HepG2 (cell line): ENCODE results near the gene UNC5CL. TPM values are rescaled to one million over a fixed set of nuclear protein-coding genes. Genes with fewer than 3 reads are reported as not detected.
A peak's percentile ranks its signal among the peaks of the same experiment; 100 is the strongest.

Experiments used
- BRCA1 ChIP-seq: sonication (generic); formaldehyde crosslinking; IDR thresholded peaks from 2 replicates; pipeline ENCODE4 v1.4.0; 2020; ENCODE audit warnings: missing genetic modification reagents
- CENPBD1 ChIP-seq: sonication (generic); formaldehyde crosslinking; IDR thresholded peaks from 2 replicates; pipeline ENCODE4 v1.8.0; 2022; ENCODE audit warnings: missing genetic modification reagents, low read depth, mild to moderate bottlenecking, borderline replicate concordance
- E2F1 ChIP-seq: sonication (generic); formaldehyde crosslinking; IDR thresholded peaks from 2 replicates; pipeline ENCODE4 v1.5.0; 2020; ENCODE audit warnings: missing genetic modification reagents
- ELK4 ChIP-seq: sonication (generic); formaldehyde crosslinking; IDR thresholded peaks from 2 replicates; pipeline ENCODE4 v1.9.0; 2021; ENCODE audit warnings: missing genetic modification reagents, borderline replicate concordance
- HES4 ChIP-seq: sonication (generic); formaldehyde crosslinking; IDR thresholded peaks from 2 replicates; pipeline ENCODE4 v1.9.0; 2021; ENCODE audit warnings: mild to moderate bottlenecking, missing genetic modification reagents, borderline replicate concordance
- IRF9 ChIP-seq: sonication (generic); formaldehyde crosslinking; IDR thresholded peaks from 2 replicates; pipeline ENCODE4 v1.8.0; 2022; ENCODE audit warnings: missing genetic modification reagents, mild to moderate bottlenecking, borderline replicate concordance
- NFE2 ChIP-seq: sonication (generic); formaldehyde crosslinking; IDR thresholded peaks from 2 replicates; pipeline ENCODE4 v1.4.0; 2020; ENCODE audit warnings: missing genetic modification reagents
- PBX3 ChIP-seq: sonication (generic); formaldehyde crosslinking; IDR thresholded peaks from 2 replicates; pipeline ENCODE4 v1.8.1; 2023; ENCODE audit warnings: missing genetic modification reagents, inconsistent platforms, borderline replicate concordance
- ZBTB10 ChIP-seq: sonication (generic); formaldehyde crosslinking; IDR thresholded peaks from 2 replicates; pipeline ENCODE4 v1.4.0; 2020; ENCODE audit warnings: missing genetic modification reagents, borderline replicate concordance
- ZNF17 ChIP-seq: sonication (generic); formaldehyde crosslinking; IDR thresholded peaks from 2 replicates; pipeline ENCODE4 v1.5.0; 2020; ENCODE audit warnings: mild to moderate bottlenecking, missing genetic modification reagents
- ZNF513 ChIP-seq: sonication (generic); formaldehyde crosslinking; conservative IDR thresholded peaks from 2 replicates; pipeline ENCODE4 v1.5.0; 2020; ENCODE audit warnings: missing genetic modification reagents
- ZNF713 ChIP-seq: sonication (generic); formaldehyde crosslinking; IDR thresholded peaks from 2 replicates; pipeline ENCODE4 v1.4.0; 2020; ENCODE audit warnings: mild to moderate bottlenecking, missing genetic modification reagents
- ZNF879 ChIP-seq: sonication (generic); formaldehyde crosslinking; IDR thresholded peaks from 2 replicates; pipeline ENCODE4 v1.8.1; 2023; ENCODE audit warnings: missing genetic modification reagents
- polyA plus RNA-seq, 8 experiments: library from polyadenylated mRNA; depleted of rRNA in 3 of 8; stranded (reverse) in 7 of 8; unstranded in 1 of 8; fragments of >200 nt; fragmentation: Illumina TruSeq in 4 of 8; extraction: Trizol in 4 of 8; gene quantifications; 2 replicates each; pipeline versions ENCODE4 v1.2.1 to v1.2.3, GENCODE V29; 2011 to 2016; ENCODE audit warnings: low read depth in 4 of 8, missing spikeins in 1 of 8, mixed read lengths in 1 of 8; ENCODE audit not compliant: insufficient read depth in 1 of 8
- total RNA-seq, 5 experiments: library from RNA; depleted of rRNA; stranded (reverse); fragments of >200 nt; fragmentation: Illumina TruSeq; extraction: Trizol; gene quantifications; 2 replicates each; pipeline ENCODE4 v1.2.3, GENCODE V29; 2016; ENCODE audit warnings: low read depth in 1 of 5
- TF ChIP-seq, protein P1 (sequence below): sonication (generic); formaldehyde crosslinking; IDR thresholded peaks from 2 replicates; pipeline ENCODE4 v1.4.0; 2020; ENCODE audit warnings: mild to moderate bottlenecking, missing genetic modification reagents

Gene UNC5CL
- total and polyA plus RNA-seq, 2 of the 13 experiments (the other 11 are each of a cell fraction or from before 2014, with no cell fraction given): 2.4 to 2.5 TPM

- no peak for TF ChIP-seq HES4 (CRISPR knock-in tag)
- no peak for TF ChIP-seq ZNF513
- TF ChIP-seq ELK4: no peak; the same call in 1 of the 2 replicates
- TF ChIP-seq, protein P1, sequence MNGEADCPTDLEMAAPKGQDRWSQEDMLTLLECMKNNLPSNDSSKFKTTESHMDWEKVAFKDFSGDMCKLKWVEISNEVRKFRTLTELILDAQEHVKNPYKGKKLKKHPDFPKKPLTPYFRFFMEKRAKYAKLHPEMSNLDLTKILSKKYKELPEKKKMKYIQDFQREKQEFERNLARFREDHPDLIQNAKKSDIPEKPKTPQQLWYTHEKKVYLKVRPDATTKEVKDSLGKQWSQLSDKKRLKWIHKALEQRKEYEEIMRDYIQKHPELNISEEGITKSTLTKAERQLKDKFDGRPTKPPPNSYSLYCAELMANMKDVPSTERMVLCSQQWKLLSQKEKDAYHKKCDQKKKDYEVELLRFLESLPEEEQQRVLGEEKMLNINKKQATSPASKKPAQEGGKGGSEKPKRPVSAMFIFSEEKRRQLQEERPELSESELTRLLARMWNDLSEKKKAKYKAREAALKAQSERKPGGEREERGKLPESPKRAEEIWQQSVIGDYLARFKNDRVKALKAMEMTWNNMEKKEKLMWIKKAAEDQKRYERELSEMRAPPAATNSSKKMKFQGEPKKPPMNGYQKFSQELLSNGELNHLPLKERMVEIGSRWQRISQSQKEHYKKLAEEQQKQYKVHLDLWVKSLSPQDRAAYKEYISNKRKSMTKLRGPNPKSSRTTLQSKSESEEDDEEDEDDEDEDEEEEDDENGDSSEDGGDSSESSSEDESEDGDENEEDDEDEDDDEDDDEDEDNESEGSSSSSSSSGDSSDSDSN (CRISPR knock-in tag): peak; percentile 84
- TF ChIP-seq NFE2: no peak
- peak; percentile 93; the same call in 1 of the 2 replicates for TF ChIP-seq IRF9 (CRISPR knock-in tag)
- peak; percentile 96 for TF ChIP-seq E2F1 (CRISPR knock-in tag)
- peak; percentile 23; the same call in 1 of the 2 replicates for TF ChIP-seq PBX3 (CRISPR knock-in tag)
- peak; percentile 66 for TF ChIP-seq BRCA1 (CRISPR knock-in tag)
- TF ChIP-seq ZBTB10: 0 out of 2 replicates have a peak, but pooled peaks have one; percentile 29
- TF ChIP-seq CENPBD1 (CRISPR knock-in tag): 0 out of 2 replicates have a peak, but pooled peaks have one; percentile 57
- TF ChIP-seq ZNF17 (CRISPR knock-in tag): no peak
- TF ChIP-seq ZNF879 (CRISPR knock-in tag): 0 out of 2 replicates have a peak, but pooled peaks have one; percentile 74
- peak; percentile 77; the same call in 1 of the 2 replicates for TF ChIP-seq ZNF713
These were observed 33.2 kb upstream of the UNC5CL start, which contains the start of gene OARD1 (continued) for GRCh38 chr6:41071923-41072835.
